Kidney epithelial cell (primary cell): ENCODE data around the gene KLHL3. TPM values are rescaled to one million over a fixed set of nuclear protein-coding genes. Genes with fewer than 3 reads are reported as not detected.

ENCODE experiments used
- DNase-seq: peaks from one replicate; pipeline ENCODE4 v3.0.0-alpha.2; 2010; ENCODE audit warnings: low read depth
- H3K27me3 ChIP-seq: 2 replicates; pipeline ENCODE4 v1.6.0; 2011; ENCODE audit warnings: low read length; ENCODE audit not compliant: control insufficient read depth, insufficient read depth
- H3K36me3 ChIP-seq: 2 replicates; pipeline ENCODE4 v1.5.1; 2011; ENCODE audit warnings: low read length; ENCODE audit not compliant: control insufficient read depth, insufficient read depth
- H3K4me3 ChIP-seq: 2 replicates; pipeline ENCODE4 v1.5.1; 2011; ENCODE audit warnings: low read depth, mild to moderate bottlenecking, control low read depth, low read length
- CTCF ChIP-seq: IDR thresholded peaks from 2 replicates; pipeline ENCODE4 v1.5.1; 2011; ENCODE audit warnings: mild to moderate bottlenecking, moderate library complexity, low read length, control low read depth, inconsistent platforms; ENCODE audit not compliant: insufficient read depth, poor library complexity, severe bottlenecking
- total RNA-seq: library from RNA; depleted of rRNA; stranded (reverse); fragments of >200 nt; gene quantifications from 2 replicates; pipeline ENCODE4 v1.2.3, GENCODE V29; 2015

The KLHL3 gene
- total RNA-seq, 1 donor from 2014 or later, result 2.8 TPM

DNA sequence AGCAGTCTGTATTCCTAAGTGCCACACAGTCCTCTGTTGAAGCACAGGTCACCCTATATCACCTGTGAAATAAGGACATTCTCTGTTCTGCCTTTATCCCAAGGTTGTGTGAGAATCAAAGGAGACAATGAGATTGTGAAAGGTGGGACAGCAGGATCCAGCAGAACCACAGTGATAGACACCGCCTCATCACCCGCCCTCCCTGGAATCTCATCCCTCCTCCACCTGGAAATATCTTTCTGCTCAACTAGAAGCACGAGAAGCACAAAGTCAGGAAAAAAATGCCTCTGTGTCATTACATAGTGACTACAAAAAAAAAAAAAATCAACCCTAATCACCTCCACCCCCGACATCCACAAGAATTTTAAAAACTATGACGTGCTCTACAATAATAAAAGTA is 32.3 kb downstream of the KLHL3 start:
- DNase-seq, result no peak
- no peaks in the 10 kb centered on the region for H3K27me3 ChIP-seq
- no peak for TF ChIP-seq CTCF
- H3K36me3 ChIP-seq, result no peaks in the 10 kb centered on the region
- no peak overlapping the region for H3K4me3 ChIP-seq

- H3K4me3 ChIP-seq, result no peak overlapping the region
- no peaks in the 10 kb centered on the region for H3K27me3 ChIP-seq
- no peaks in the 10 kb centered on the region for H3K36me3 ChIP-seq
- no peak for DNase-seq
- no peak for TF ChIP-seq CTCF
These were observed 35.6 kb downstream of the KLHL3 start for GRCh38 chr5:137700282-137700680.

DNA sequence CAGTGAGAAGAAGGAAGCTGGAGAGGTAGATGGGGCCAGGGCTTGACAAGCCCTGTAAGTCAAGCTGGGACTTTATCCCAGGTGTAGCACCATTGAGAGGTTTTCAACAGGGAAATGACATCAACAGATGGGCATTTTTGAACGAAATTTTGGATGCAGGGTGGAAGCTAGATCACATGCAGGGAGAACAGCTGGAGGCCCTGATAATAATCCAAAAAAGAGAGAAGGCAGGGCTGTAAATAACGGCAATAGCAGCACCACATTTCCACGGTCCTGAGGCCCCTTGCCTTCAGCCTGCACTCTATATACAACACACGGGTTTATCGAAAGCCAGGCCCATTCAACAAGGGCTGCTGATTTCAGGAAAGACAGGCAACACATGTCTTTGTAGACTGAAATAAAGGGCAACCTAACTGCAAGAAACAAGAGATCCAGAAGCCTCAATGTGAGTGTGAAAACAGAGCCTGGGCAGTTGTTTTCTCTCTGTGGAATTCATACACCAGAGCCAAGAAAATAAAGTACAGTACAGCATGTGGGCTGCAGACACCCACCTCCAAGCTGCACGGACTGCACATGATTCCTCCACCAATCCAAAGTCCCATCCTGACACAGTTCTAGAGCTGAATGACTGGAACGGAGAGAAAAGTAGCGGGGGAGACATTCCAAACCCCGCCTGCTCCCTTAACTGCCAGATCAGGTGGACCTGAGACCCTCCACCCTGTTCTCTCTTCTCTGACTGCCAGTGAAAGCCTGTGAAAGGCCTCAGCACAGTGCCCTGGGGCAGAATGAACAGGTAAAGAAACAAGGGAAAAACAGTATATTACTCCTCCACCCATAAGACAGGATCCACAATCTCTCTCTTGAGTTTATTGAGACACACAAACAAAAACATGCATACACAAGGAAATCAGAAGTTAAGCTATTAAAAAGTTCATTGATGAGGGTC is 36.3 kb downstream of the KLHL3 start:
- TF ChIP-seq CTCF, result no peak

GRCh38 chr5:137696481-137696880 is 39.4 kb downstream of the KLHL3 start:
- no peaks in the 10 kb centered on the region for H3K36me3 ChIP-seq
- DNase-seq, result no peak
- TF ChIP-seq CTCF, result no peak
- H3K4me3 ChIP-seq, result no peak overlapping the region
- H3K27me3 ChIP-seq, result no peaks in the 10 kb centered on the region

More for the DNA sequence above, 36.3 kb downstream of the KLHL3 start:
- DNase-seq, result no peak
- H3K36me3 ChIP-seq, result no peaks in the 10 kb centered on the region
- no peak overlapping the region for H3K4me3 ChIP-seq
- no peaks in the 10 kb centered on the region for H3K27me3 ChIP-seq

GRCh38 chr5:137695651-137696428 is 40.0 kb downstream of the KLHL3 start:
- Histone ChIP-seq H3K36me3 (no peaks in the 10 kb centered on the region), H3K4me3 (no peak overlapping the region), H3K27me3 (no peaks in the 10 kb centered on the region)
- no peak for DNase-seq
- no peak for TF ChIP-seq CTCF
